GM12878 (cell line): ENCODE measurements around the gene CASP10. TPM values are rescaled to one million over a fixed set of nuclear protein-coding genes. Genes with fewer than 3 reads are reported as not detected.

Experiments used
- ATAC-seq: fragments of 200-7000 bp; cut with Tn5 transposase; 3 replicates; pipeline ENCODE4 v1.9.1; 2020; ENCODE audit warnings: mild to moderate bottlenecking, moderate library complexity
- BruUV-seq: library from RNA; stranded (reverse); fragments of 400-500 nt; replicated peaks from 2 replicates; lab custom pipeline; 2021; lab: Mats Ljungman, UMichigan
- CTCF ChIA-PET: fragments of 300-600 bp; sonication (Branson Sonifier 250); formaldehyde crosslinking; extraction: SDS; loops from one replicate; lab custom pipeline; 2021; ENCODE audit warnings: inconsistent platforms; lab: Yijun Ruan, JAX
- POLR2A ChIA-PET: fragments of 350-600 bp; formaldehyde crosslinking; extraction: SDS; loops from one replicate; lab custom pipeline; 2021; ENCODE audit warnings: inconsistent platforms; lab: Charles Lee
- RAD21 ChIA-PET: fragments of 300-600 bp; sonication (Branson Sonifier 250); formaldehyde crosslinking; loops from one replicate; lab custom pipeline; 2023; ENCODE audit warnings: antibody characterized with exemption; ENCODE audit not compliant: unreplicated experiment; lab: Charles Lee
- SMC1A ChIA-PET: fragments of 300-600 bp; sonication (Branson Sonifier 250); formaldehyde crosslinking; loops from one replicate; lab custom pipeline; 2023; ENCODE audit not compliant: unreplicated experiment, uncharacterized antibody; lab: Charles Lee
- DNase-seq: peaks from one replicate; pipeline ENCODE4 v3.0.0-alpha.2; 2011; ENCODE audit warnings: low read depth, low spot score
- FAIRE-seq: peaks from 3 replicates; lab custom pipeline; 2011; peaks lifted over from hg19 to GRCh38; lab: Jason Lieb, UNC
- H2AFZ ChIP-seq: 2 replicates; pipeline ENCODE4 v1.6.0; 2011; ENCODE audit warnings: low read depth, low read length, control low read depth; ENCODE audit not compliant: control insufficient read depth
- H3K27ac ChIP-seq: 2 replicates; pipeline ENCODE4 v1.5.1; 2011; ENCODE audit warnings: control low read depth; ENCODE audit not compliant: control insufficient read depth, insufficient read depth
- H3K27me3 ChIP-seq, 2 experiments: replicated peaks in 1 of 2; 2 replicates each; pipeline versions ENCODE4 v1.6.0 to v1.6.1; 2011; ENCODE audit warnings: low read length in 1 of 2; ENCODE audit not compliant: control insufficient read depth in 2 of 2, insufficient read depth in 2 of 2
- H3K36me3 ChIP-seq, 2 experiments: 2 replicates each; pipeline ENCODE4 v1.5.1; 2011; ENCODE audit warnings: low read length in 1 of 2; ENCODE audit not compliant: control insufficient read depth in 2 of 2, insufficient read depth in 2 of 2
- H3K4me1 ChIP-seq: 2 replicates; pipeline ENCODE4 v1.6.1; 2011; ENCODE audit warnings: mild to moderate bottlenecking, low read length, moderate library complexity, mixed read lengths; ENCODE audit not compliant: control insufficient read depth, insufficient read depth
- H3K4me2 ChIP-seq: 2 replicates; pipeline ENCODE4 v1.6.0; 2011; ENCODE audit warnings: control low read depth; ENCODE audit not compliant: control insufficient read depth, insufficient read depth
- H3K4me3 ChIP-seq: fragments of 200-600 bp; sonication (generic); 2 replicates; pipeline ENCODE4 v1.5.1; 2016
- H3K79me2 ChIP-seq: 2 replicates; pipeline ENCODE4 v1.6.0; 2011; ENCODE audit warnings: low read length; ENCODE audit not compliant: control insufficient read depth, insufficient read depth
- H3K9ac ChIP-seq: 2 replicates; pipeline ENCODE4 v1.8.0; 2011; ENCODE audit warnings: low read length, control low read depth, mixed read lengths; ENCODE audit not compliant: control insufficient read depth, insufficient read depth
- H3K9me3 ChIP-seq: replicated peaks from 3 replicates; pipeline ENCODE4 v1.5.1; 2011; ENCODE audit warnings: mild to moderate bottlenecking, low read length; ENCODE audit not compliant: control insufficient read depth, insufficient read depth
- H4K20me1 ChIP-seq: 2 replicates; pipeline ENCODE4 v1.6.0; 2011; ENCODE audit not compliant: control insufficient read depth, insufficient read depth
- BHLHE40 ChIP-seq, 2 experiments: fragments of 450-650 bp in 1 of 2; IDR thresholded peaks; 2 replicates each; pipeline ENCODE4 v1.6.1; 2011 to 2017; ENCODE audit warnings: low read depth in 2 of 2, borderline replicate concordance in 1 of 2, improper control_type of control experiment in 1 of 2, low read length in 1 of 2, mild to moderate bottlenecking in 1 of 2
- ESRRA ChIP-seq: IDR thresholded peaks from 2 replicates; pipeline ENCODE4 v1.6.1; 2012; ENCODE audit warnings: mild to moderate bottlenecking, low read length, improper control_type of control experiment
- HDGF ChIP-seq: fragments of 450-650 bp; IDR thresholded peaks from 2 replicates; pipeline ENCODE4 v1.6.1; 2016; ENCODE audit warnings: antibody characterized with exemption
- IKZF1 ChIP-seq: fragments of 450-650 bp; conservative IDR thresholded peaks from 2 replicates; pipeline ENCODE4 v1.6.1; 2017; ENCODE audit warnings: antibody characterized with exemption, mild to moderate bottlenecking
- MLLT1 ChIP-seq: fragments of 450-650 bp; IDR thresholded peaks from 2 replicates; pipeline ENCODE4 v1.6.1; 2016; ENCODE audit warnings: mild to moderate bottlenecking
- NBN ChIP-seq: fragments of 450-650 bp; IDR thresholded peaks from 2 replicates; pipeline ENCODE4 v1.6.1; 2016
- RELA ChIP-seq: fragments of 450-650 bp; IDR thresholded peaks from 2 replicates; pipeline ENCODE4 v1.8.0; 2014; ENCODE audit warnings: borderline replicate concordance; ENCODE audit not compliant: partially characterized antibody
- SRF ChIP-seq, 2 experiments: IDR thresholded peaks; 2 replicates each; pipeline ENCODE4 v1.6.1; 2011; ENCODE audit warnings: low read depth in 2 of 2, low read length in 2 of 2, mild to moderate bottlenecking in 1 of 2, moderate library complexity in 1 of 2
- WGBS: methylation state at CpG from one replicate; pipeline ENCODE4 v1.1.6; 2016; ENCODE audit warnings: low lambda C conversion rate; ENCODE audit not compliant: insufficient replicate concordance, insufficient coverage; ENCODE audit errors: missing lambda C conversion rate; 5-methylcytosine and 5-hydroxymethylcytosine counted together
- in situ Hi-C: fragments of 300-500 bp; cut with MboI; formaldehyde crosslinking; loops from 9 replicates; pipeline ENCODE4 v1.14.3; 2018; ENCODE audit warnings: mixed read lengths
- intact Hi-C: fragments of 100-400 bp; cut with micrococcal nuclease; formaldehyde crosslinking; loops from one replicate; pipeline ENCODE4 v1.14.2; 2022; ENCODE audit not compliant: unreplicated experiment
- polyA plus RNA-seq, 11 experiments: library from polyadenylated mRNA; depleted of rRNA in 4 of 11; unstranded in 6 of 11; stranded (reverse) in 5 of 11; fragments of >200 nt; fragmentation: Nextera tagmentation in 4 of 11; fragmentation: Illumina TruSeq in 1 of 11; extraction: Ambion mirVana in 4 of 11; extraction: Trizol in 1 of 11; gene quantifications; 1 replicate in 1 of 11; 2 replicates in 10 of 11; pipeline versions ENCODE4 v1.2.1 to v1.2.3, GENCODE V29; 2011 to 2016; ENCODE audit warnings: inconsistent platforms in 2 of 11, missing spikeins in 2 of 11, low read depth in 1 of 11
- total RNA-seq, 4 experiments: library from RNA; depleted of rRNA in 3 of 4; stranded (reverse); fragments of >200 nt in 3 of 4; fragmentation: Illumina TruSeq in 1 of 4; extraction: Trizol in 1 of 4; gene quantifications; 2 replicates each; pipeline versions ENCODE4 v1.2.1 to v1.2.3, GENCODE V29; 2013 to 2021

The CASP10 gene
- total and polyA plus RNA-seq, 10 of the 15 experiments (the other 5 are each of a cell fraction or from before 2014, with no cell fraction given), result 7.2 to 14.1 (median 10.8) TPM

GRCh38 chr2:201233812-201234662, 51.1 kb downstream of the CASP10 start:
- ATAC-seq (peak; percentile 35), FAIRE-seq (no peak), DNase-seq (no peak)
- ChIA-PET SMC1A (interaction anchor here (0.6 to 4.6 kb wide), 31 partner anchors 9 to 1004 kb away, joined by 3 to 285 read pairs (median 6); partner anchors contain the start of genes CASP10, CASP8, FLACC1 and NIF3L1), POLR2A (interaction anchor here (0.6 to 3.2 kb wide), 18 partner anchors 11 to 767 kb away, joined by 3 to 69 read pairs (median 4); partner anchors contain the start of genes CASP10, CASP8, CLK1 and STRADB), RAD21 (interaction anchor here (0.7 to 4.6 kb wide), 26 partner anchors 9 to 420 kb away, joined by 3 to 279 read pairs (median 18); partner anchors contain the start of genes CASP10, CASP8, NIF3L1 and PPIL3), CTCF (interaction anchor here (0.7 to 4.6 kb wide), 31 partner anchors 8 to 546 kb away, joined by 3 to 390 read pairs (median 17); partner anchors contain the start of genes ALS2, CASP10, CASP8 and CLK1)
- Histone ChIP-seq H3K27me3 (no peaks in the 10 kb centered on the region), H3K79me2 (peaks cover 35% of the 10 kb centered on the region), H3K36me3 (peaks cover 0 to 6% of the 10 kb centered on the region in 2 experiments; a peak in 2 of 4 replicates), H3K4me3 (peak overlapping the region; percentile 96), H3K9ac (peak overlapping the region; percentile 62), H3K4me2 (peak overlapping the region; percentile 67), H3K4me1 (peaks cover 11% of the 10 kb centered on the region), H2AFZ (peak overlapping the region; percentile 75), H3K27ac (peak overlapping the region; percentile 88), H3K9me3 (no peaks in the 10 kb centered on the region), H4K20me1 (no peaks in the 10 kb centered on the region)
- BruUV-seq, result TSS peak; percentile 83
- WGBS, result under 1% methylated on average over 21 of the region's 21 CpGs
- in situ Hi-C loops (loop anchor here (5.0 kb wide), 1 partner anchor 327 kb away; no protein-coding TSS in a partner anchor), intact Hi-C loops (loop anchor here (2.0 to 10.0 kb wide), 8 partner anchors 107 to 941 kb away; partner anchors contain the start of genes ALS2, NIF3L1, ORC2 and PPIL3)
- TF ChIP-seq MLLT1 (peak; percentile 95), SRF (IDR thresholded peaks at IDR 0.05; ENCODE audit: low read depth in 2 of 2, low read length in 2 of 2) (no peak), RELA (no peak), ESRRA (no peak), BHLHE40 (IDR thresholded peaks at IDR 0.05; ENCODE audit: borderline replicate concordance in 1 of 2, low read depth in 2 of 2, low read length in 1 of 2) (peak; percentile 70 to 88), IKZF1 (0 out of 2 replicates have a peak, but pooled peaks have one; percentile 10), HDGF (no peak), NBN (peak; percentile 16; the same call in 1 of the 2 replicates)
